ENCODE results near the gene GMDS.

GMDS gene

GRCh38 chr6:1579096-1579495 is 666.3 kb downstream of the GMDS start:
- H3K4me3 ChIP-seq (ENCODE audit: low read length, poor library complexity, severe bottlenecking): no peak overlapping the region
- no peaks in the 10 kb centered on the region for H3K9me3 ChIP-seq (ENCODE audit: insufficient read depth, low read depth, low read length)
- H3K4me2 ChIP-seq (ENCODE audit: low read depth, low read length, poor library complexity, severe bottlenecking): no peak overlapping the region
- H3K36me3 ChIP-seq (ENCODE audit: insufficient read depth, low read length): no peaks in the 10 kb centered on the region
- peaks cover 17% of the 10 kb centered on the region for H3K4me1 ChIP-seq (ENCODE audit: insufficient read depth, low read length, poor library complexity, severe bottlenecking)
- no peaks in the 10 kb centered on the region for H3K9me2 ChIP-seq (replicated peaks; ENCODE audit: low read depth, low read length)
- H3F3A ChIP-seq (ENCODE audit: low read depth): no peaks in the 10 kb centered on the region
- no peak overlapping the region for H3K9ac ChIP-seq (ENCODE audit: low read depth, low read length, poor library complexity, severe bottlenecking)
- no peaks in the 10 kb centered on the region for H4K20me1 ChIP-seq (ENCODE audit: insufficient read depth, low read length, poor library complexity, severe bottlenecking)
- TF ChIP-seq EZH2phosphoT487 (IDR thresholded peaks at IDR 0.05; ENCODE audit: borderline replicate concordance): no peak
- no peak for TF ChIP-seq CTCF (conservative IDR thresholded peaks at IDR 0.05; ENCODE audit: low read length)
- H3K79me2 ChIP-seq (ENCODE audit: insufficient read depth, low read length): no peaks in the 10 kb centered on the region
- no peaks in the 10 kb centered on the region for H3K27me3 ChIP-seq (ENCODE audit: insufficient read depth, low read length, poor library complexity, severe bottlenecking)
- no peak overlapping the region for H2AFZ ChIP-seq (ENCODE audit: low read length)

- peaks cover 17% of the 10 kb centered on the region for H3K4me1 ChIP-seq (ENCODE audit: insufficient read depth, low read length, poor library complexity, severe bottlenecking)
- no peaks in the 10 kb centered on the region for H3K9me3 ChIP-seq (ENCODE audit: insufficient read depth, low read depth, low read length)
- H3K79me2 ChIP-seq (ENCODE audit: insufficient read depth, low read length): no peaks in the 10 kb centered on the region
- no peak overlapping the region for H3K9ac ChIP-seq (ENCODE audit: low read depth, low read length, poor library complexity, severe bottlenecking)
- TF ChIP-seq EZH2phosphoT487 (IDR thresholded peaks at IDR 0.05; ENCODE audit: borderline replicate concordance) (no peak), CTCF (conservative IDR thresholded peaks at IDR 0.05; ENCODE audit: low read length) (no peak)
- no peaks in the 10 kb centered on the region for H3K27me3 ChIP-seq (ENCODE audit: insufficient read depth, low read length, poor library complexity, severe bottlenecking)
- no peaks in the 10 kb centered on the region for H3F3A ChIP-seq (ENCODE audit: low read depth)
- H4K20me1 ChIP-seq (ENCODE audit: insufficient read depth, low read length, poor library complexity, severe bottlenecking): no peaks in the 10 kb centered on the region
- H3K9me2 ChIP-seq (replicated peaks; ENCODE audit: low read depth, low read length): no peaks in the 10 kb centered on the region
- no peaks in the 10 kb centered on the region for H3K36me3 ChIP-seq (ENCODE audit: insufficient read depth, low read length)
- no peak overlapping the region for H2AFZ ChIP-seq (ENCODE audit: low read length)
- no peak overlapping the region for H3K4me3 ChIP-seq (ENCODE audit: low read length, poor library complexity, severe bottlenecking)
- H3K4me2 ChIP-seq (ENCODE audit: low read depth, low read length, poor library complexity, severe bottlenecking): no peak overlapping the region
Observed at GRCh38 chr6:1577896-1578745, 667.3 kb downstream of the GMDS start.

- H3K36me3 ChIP-seq (ENCODE audit: insufficient read depth, low read length): no peaks in the 10 kb centered on the region
- H3K9me2 ChIP-seq (replicated peaks; ENCODE audit: low read depth, low read length): no peaks in the 10 kb centered on the region
- no peak overlapping the region for H3K4me3 ChIP-seq (ENCODE audit: low read length, poor library complexity, severe bottlenecking)
- no peak overlapping the region for H3K4me2 ChIP-seq (ENCODE audit: low read depth, low read length, poor library complexity, severe bottlenecking)
- H2AFZ ChIP-seq (ENCODE audit: low read length): no peak overlapping the region
- TF ChIP-seq EZH2phosphoT487 (IDR thresholded peaks at IDR 0.05; ENCODE audit: borderline replicate concordance) (no peak), CTCF (conservative IDR thresholded peaks at IDR 0.05; ENCODE audit: low read length) (no peak)
- peaks cover 17% of the 10 kb centered on the region for H3K4me1 ChIP-seq (ENCODE audit: insufficient read depth, low read length, poor library complexity, severe bottlenecking)
- H3K79me2 ChIP-seq (ENCODE audit: insufficient read depth, low read length): no peaks in the 10 kb centered on the region
- no peaks in the 10 kb centered on the region for H3F3A ChIP-seq (ENCODE audit: low read depth)
- H3K9ac ChIP-seq (ENCODE audit: low read depth, low read length, poor library complexity, severe bottlenecking): no peak overlapping the region
- no peaks in the 10 kb centered on the region for H3K27me3 ChIP-seq (ENCODE audit: insufficient read depth, low read length, poor library complexity, severe bottlenecking)
- H3K9me3 ChIP-seq (ENCODE audit: insufficient read depth, low read depth, low read length): no peaks in the 10 kb centered on the region
- no peaks in the 10 kb centered on the region for H4K20me1 ChIP-seq (ENCODE audit: insufficient read depth, low read length, poor library complexity, severe bottlenecking)
Observed at GRCh38 chr6:1577146-1577680, 668.2 kb downstream of the GMDS start.

Data from Loucy (cell line).